Measurements from ENCODE around the gene NR3C2.
A peak's percentile ranks its signal among the peaks of the same experiment; 100 is the strongest.

NR3C2 gene

GRCh38 chr4:148053298-148054003 is 388.8 kb downstream of the NR3C2 start:
- DNase-seq (ENCODE audit: low spot score), result no peak

GRCh38 chr4:148052448-148052847 is 389.8 kb downstream of the NR3C2 start:
- DNase-seq (ENCODE audit: low spot score), result no peak

GRCh38 chr4:148051403-148051802 is 390.8 kb downstream of the NR3C2 start:
- no peak for DNase-seq (ENCODE audit: low spot score)

DNA sequence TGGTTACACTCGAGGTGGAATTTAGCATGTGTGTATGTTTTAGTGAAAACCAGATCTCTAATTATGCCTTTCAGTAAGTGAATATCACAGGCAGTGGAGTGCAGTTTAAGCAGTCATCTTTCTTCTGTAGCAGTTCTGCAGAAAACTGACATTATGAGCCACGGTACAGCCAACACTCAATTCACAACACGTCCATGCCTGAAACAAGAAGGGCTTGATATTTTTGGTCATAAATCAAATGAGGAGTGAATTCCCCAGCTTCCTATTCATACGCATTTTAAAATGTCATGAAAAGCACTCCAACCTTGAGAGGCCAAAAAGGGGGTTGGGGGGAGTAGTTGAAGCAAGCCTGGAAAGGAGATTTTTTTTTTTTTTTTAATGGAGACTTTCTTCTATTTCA is 393.6 kb downstream of the NR3C2 start:
- DNase-seq (ENCODE audit: low spot score), result no peak

- DNase-seq (ENCODE audit: low spot score), result peak; percentile 44
Observed at GRCh38 chr4:148044912-148045352, 397.3 kb downstream of the NR3C2 start.

GRCh38 chr4:148044089-148044911 is 397.9 kb downstream of the NR3C2 start:
- DNase-seq (ENCODE audit: low spot score), result peak; percentile 74

DNA sequence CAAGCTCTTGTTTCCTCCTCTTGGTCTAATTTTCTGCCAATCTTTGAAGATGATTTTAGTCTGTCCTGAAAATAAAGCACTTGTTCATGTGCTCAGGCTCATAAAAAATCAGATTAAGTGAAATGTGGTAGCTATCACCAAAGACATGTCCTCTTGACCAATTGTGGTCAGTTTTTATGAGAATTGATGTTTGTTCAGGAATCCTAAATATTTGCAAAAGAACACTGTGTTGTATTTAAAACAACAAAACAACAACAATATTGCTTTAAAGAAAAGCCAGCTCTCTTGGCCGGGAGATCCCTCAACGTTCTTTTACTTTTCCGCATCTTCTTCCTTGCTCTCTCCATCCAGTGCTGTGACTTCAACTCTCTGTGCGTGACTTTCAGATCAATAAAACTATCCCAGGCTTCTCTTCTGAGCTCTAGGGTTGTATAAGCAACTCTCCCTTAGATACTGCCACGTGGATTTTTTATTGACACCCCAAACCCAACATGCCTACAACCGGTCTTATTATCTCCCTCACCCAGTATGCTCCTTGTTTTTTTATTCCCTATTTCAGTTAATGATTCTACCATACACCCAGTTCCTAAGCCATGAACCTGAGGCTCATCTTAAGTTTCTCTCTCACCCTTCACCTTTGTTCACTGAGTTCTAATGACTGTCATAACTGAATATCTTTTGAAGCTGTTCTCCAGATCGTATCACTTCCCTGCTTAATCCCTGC is 400.4 kb downstream of the NR3C2 start:
- DNase-seq (ENCODE audit: low spot score), result no peak

DNA sequence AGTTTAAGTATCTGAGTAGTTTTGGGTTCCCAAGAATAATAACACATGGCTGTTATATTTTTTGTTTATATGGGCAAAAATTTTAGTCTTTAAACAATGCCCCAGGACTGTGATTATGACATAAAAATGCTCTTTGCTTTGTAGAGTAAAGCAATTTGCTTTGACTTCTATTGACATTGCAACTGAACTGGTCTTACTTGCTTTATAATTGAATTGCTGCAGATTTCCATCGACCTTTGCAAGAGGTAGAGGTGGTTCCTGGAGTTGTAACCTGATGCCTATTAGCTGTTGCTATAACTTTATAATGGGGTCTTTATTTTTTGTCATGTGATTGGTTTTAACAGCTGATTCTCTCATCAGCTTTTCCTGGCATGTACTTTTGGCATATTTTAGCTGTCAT is 407.4 kb downstream of the NR3C2 start:
- no peak for DNase-seq (ENCODE audit: low spot score)

DNA sequence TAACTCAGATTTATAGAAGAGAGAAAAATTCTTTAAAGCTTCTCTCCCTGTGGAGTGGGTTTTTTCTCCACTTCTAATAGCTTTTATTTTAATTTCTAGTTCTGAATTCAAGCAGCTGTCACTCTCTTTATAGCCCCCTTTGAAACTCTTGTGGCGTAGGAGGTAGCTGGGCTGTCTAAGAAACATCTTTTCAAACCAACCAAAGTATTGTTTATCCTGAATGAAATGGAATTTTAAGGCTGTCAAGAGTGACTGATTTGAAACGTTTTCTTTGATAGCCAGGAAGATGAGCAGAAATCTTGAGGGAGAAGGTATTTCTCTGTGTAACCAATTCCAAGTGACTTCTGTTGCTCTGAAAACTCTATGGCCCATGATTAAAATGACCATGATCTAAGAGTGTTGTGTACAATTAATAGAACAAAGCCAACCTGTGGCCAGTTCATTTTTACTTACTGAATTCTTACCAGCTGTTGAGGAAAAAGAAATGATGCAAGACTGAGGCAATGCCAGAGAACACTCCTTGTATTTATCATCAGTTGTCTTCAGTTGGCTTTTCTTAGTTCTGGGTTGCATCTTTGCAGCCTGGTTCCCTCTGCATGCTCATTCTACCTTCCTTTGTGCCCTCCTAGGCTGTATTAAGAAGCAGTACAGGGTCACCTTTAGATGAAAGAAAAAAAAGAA is 411.9 kb downstream of the NR3C2 start:
- no peak for DNase-seq (ENCODE audit: low spot score)

DNA sequence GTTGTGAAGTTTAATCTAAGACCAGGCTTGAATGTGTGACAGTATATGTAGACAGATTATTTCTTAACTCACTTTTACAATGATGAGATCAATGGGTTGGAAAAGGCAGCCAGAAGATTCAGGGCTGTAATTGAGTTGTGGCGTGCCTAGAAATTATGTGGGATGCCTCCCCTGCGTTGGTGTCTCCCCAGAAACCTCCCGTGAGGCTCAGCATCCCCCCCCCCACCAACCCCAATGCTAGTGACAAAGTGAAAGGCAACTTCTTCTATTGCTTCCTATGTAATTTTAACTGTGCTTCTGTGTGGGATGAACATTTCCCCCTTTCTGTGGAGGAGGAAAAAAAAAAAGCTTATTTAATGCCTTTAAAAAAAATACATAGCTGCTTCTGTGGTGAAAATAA is 412.4 kb downstream of the NR3C2 start:
- no peak for DNase-seq (ENCODE audit: low spot score)

All from cerebellar cortex (tissue), 1 donor.